GM12878 (cell line): ENCODE data around the gene AMHR2. TPM values are rescaled to one million over a fixed set of nuclear protein-coding genes. Genes with fewer than 3 reads are reported as not detected.
A peak's percentile ranks its signal among the peaks of the same experiment; 100 is the strongest.

Experiments
- CREM ChIP-seq: IDR thresholded peaks from 2 replicates; pipeline ENCODE4 v1.6.1; 2014; ENCODE audit warnings: antibody characterized with exemption, low read depth
- GABPA ChIP-seq: IDR thresholded peaks from 2 replicates; pipeline ENCODE4 v1.6.1; 2014; ENCODE audit warnings: antibody characterized with exemption, low read depth, mild to moderate bottlenecking, inconsistent platforms
- GATAD2B ChIP-seq: fragments of 450-650 bp; conservative IDR thresholded peaks from 2 replicates; pipeline ENCODE4 v1.6.1; 2017; ENCODE audit warnings: low read depth, mild to moderate bottlenecking, moderate library complexity
- HCFC1 ChIP-seq: fragments of 150-350 bp; IDR thresholded peaks from 2 replicates; pipeline ENCODE4 v1.6.1; 2014; ENCODE audit warnings: low read length
- IRF4 ChIP-seq: IDR thresholded peaks from 2 replicates; pipeline ENCODE4 v1.6.1; 2011; ENCODE audit warnings: low read depth, low read length
- JUND ChIP-seq: IDR thresholded peaks from 2 replicates; pipeline ENCODE4 v1.6.1; 2012; ENCODE audit warnings: low read depth, mild to moderate bottlenecking, low read length, improper control_type of control experiment, moderate library complexity
- KLF5 ChIP-seq: fragments of 450-650 bp; IDR thresholded peaks from 2 replicates; pipeline ENCODE4 v1.6.1; 2014; ENCODE audit warnings: mild to moderate bottlenecking; ENCODE audit not compliant: partially characterized antibody
- MEF2B ChIP-seq: fragments of 450-650 bp; IDR thresholded peaks from 2 replicates; pipeline ENCODE4 v1.6.1; 2018; ENCODE audit warnings: mild to moderate bottlenecking, moderate library complexity; ENCODE audit not compliant: partially characterized antibody, poor library complexity, severe bottlenecking
- MTA2 ChIP-seq: fragments of 450-650 bp; IDR thresholded peaks from 2 replicates; pipeline ENCODE4 v1.6.1; 2016; ENCODE audit warnings: low read depth, mild to moderate bottlenecking, moderate library complexity
- PAX5 ChIP-seq: IDR thresholded peaks from 2 replicates; pipeline ENCODE4 v1.6.1; 2011; ENCODE audit warnings: low read depth, low read length, borderline replicate concordance
- PML ChIP-seq: IDR thresholded peaks from 2 replicates; pipeline ENCODE4 v1.6.1; 2012; ENCODE audit warnings: low read length, inconsistent platforms
- SP1 ChIP-seq: IDR thresholded peaks from one replicate; pipeline ENCODE4 v1.6.1; 2011; ENCODE audit warnings: low read depth, low read length
- SPI1 ChIP-seq: IDR thresholded peaks from 2 replicates; pipeline ENCODE4 v1.6.1; 2011; ENCODE audit warnings: low read depth, mild to moderate bottlenecking, low read length, moderate library complexity, borderline replicate concordance; ENCODE audit not compliant: insufficient read depth
- TCF12 ChIP-seq: IDR thresholded peaks from 2 replicates; pipeline ENCODE4 v1.6.1; 2011; ENCODE audit warnings: low read depth, mild to moderate bottlenecking, low read length
- YBX1 ChIP-seq: fragments of 450-650 bp; IDR thresholded peaks from 2 replicates; pipeline ENCODE4 v1.6.1; 2016; ENCODE audit warnings: antibody characterized with exemption
- ZNF622 ChIP-seq: fragments of 450-650 bp; IDR thresholded peaks from 2 replicates; pipeline ENCODE4 v1.6.1; 2017; ENCODE audit warnings: mild to moderate bottlenecking, inconsistent platforms
- polyA plus RNA-seq, 11 experiments: library from polyadenylated mRNA; depleted of rRNA in 4 of 11; unstranded in 6 of 11; stranded (reverse) in 5 of 11; fragments of >200 nt; fragmentation: Nextera tagmentation in 4 of 11; fragmentation: Illumina TruSeq in 1 of 11; extraction: Ambion mirVana in 4 of 11; extraction: Trizol in 1 of 11; gene quantifications; 1 replicate in 1 of 11; 2 replicates in 10 of 11; pipeline versions ENCODE4 v1.2.1 to v1.2.3, GENCODE V29; 2011 to 2016; ENCODE audit warnings: inconsistent platforms in 2 of 11, missing spikeins in 2 of 11, low read depth in 1 of 11
- total RNA-seq, 4 experiments: library from RNA; depleted of rRNA in 3 of 4; stranded (reverse); fragments of >200 nt in 3 of 4; fragmentation: Illumina TruSeq in 1 of 4; extraction: Trizol in 1 of 4; gene quantifications; 2 replicates each; pipeline versions ENCODE4 v1.2.1 to v1.2.3, GENCODE V29; 2013 to 2021
- TF ChIP-seq, protein P1 (sequence below): fragments of 450-650 bp; IDR thresholded peaks from 2 replicates; pipeline ENCODE4 v1.6.1; 2016; ENCODE audit warnings: mild to moderate bottlenecking
- TF ChIP-seq, protein P2 (sequence below): fragments of 150-350 bp; IDR thresholded peaks from 2 replicates; pipeline ENCODE4 v1.6.1; 2014; ENCODE audit warnings: mild to moderate bottlenecking, low read depth, low read length
- TF ChIP-seq, protein P3 (sequence below): fragments of 450-650 bp; IDR thresholded peaks from 2 replicates; pipeline ENCODE4 v1.6.1; 2016; ENCODE audit warnings: mild to moderate bottlenecking, moderate library complexity, borderline replicate concordance
- TF ChIP-seq, protein P4 (sequence below): IDR thresholded peaks from 2 replicates; pipeline ENCODE4 v1.6.1; 2011; ENCODE audit warnings: low read depth, mild to moderate bottlenecking, low read length, moderate library complexity, borderline replicate concordance; ENCODE audit errors: extremely low read depth
- TF ChIP-seq, protein P5 (sequence below): IDR thresholded peaks from 2 replicates; pipeline ENCODE4 v1.6.1; 2011; ENCODE audit warnings: mild to moderate bottlenecking, low read depth, low read length, moderate library complexity; ENCODE audit not compliant: insufficient replicate concordance
- TF ChIP-seq, protein P6 (sequence below): IDR thresholded peaks from 2 replicates; pipeline ENCODE4 v1.6.1; 2012; ENCODE audit warnings: low read depth, low read length, improper control_type of control experiment

AMHR2 gene
- total and polyA plus RNA-seq, 10 of the 15 experiments (the other 5 are each of a cell fraction or from before 2014, with no cell fraction given): 0.06 TPM; not detected in 9

DNA sequence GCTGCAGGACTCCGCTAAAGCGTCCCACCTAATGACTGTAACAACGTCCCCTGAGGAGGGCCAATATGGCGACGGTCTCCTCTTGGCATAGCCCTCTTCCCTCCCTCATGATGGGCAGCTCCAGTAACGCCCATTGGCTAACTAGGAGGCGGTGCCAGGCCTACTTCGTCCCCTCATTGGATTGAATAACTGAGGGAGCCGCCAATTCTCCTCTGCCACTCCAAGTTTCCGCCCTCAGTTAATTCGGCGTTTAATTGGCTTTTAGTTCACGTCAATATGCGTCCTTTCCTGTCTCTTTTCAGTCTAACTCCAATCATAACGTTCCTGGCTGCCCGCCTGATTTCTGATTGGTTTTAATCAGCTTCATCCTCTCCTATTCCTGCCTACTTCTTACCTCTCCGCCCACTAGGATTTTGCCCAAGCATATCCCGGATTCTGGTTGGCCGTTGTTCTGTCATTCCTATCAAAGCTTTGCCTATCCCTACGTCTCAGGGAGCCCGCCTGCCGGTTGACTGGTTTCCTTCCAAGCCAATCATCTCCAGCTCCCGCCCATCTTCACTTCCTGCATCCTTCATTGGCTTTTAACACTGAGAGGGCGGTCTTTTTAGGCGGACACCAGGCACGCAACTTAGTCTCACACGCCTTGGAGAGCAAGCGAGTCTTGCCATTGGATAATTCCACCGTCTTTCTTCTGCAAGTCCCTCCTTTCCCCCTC lies 44.1 kb upstream of the AMHR2 start (continued):
- TF ChIP-seq GABPA: peak; percentile 86
- TF ChIP-seq, protein P1, sequence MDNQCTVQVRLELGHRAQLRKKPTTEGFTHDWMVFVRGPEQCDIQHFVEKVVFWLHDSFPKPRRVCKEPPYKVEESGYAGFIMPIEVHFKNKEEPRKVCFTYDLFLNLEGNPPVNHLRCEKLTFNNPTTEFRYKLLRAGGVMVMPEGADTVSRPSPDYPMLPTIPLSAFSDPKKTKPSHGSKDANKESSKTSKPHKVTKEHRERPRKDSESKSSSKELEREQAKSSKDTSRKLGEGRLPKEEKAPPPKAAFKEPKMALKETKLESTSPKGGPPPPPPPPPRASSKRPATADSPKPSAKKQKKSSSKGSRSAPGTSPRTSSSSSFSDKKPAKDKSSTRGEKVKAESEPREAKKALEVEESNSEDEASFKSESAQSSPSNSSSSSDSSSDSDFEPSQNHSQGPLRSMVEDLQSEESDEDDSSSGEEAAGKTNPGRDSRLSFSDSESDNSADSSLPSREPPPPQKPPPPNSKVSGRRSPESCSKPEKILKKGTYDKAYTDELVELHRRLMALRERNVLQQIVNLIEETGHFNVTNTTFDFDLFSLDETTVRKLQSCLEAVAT: no peak
- peak; percentile 28 for TF ChIP-seq HCFC1
- peak; percentile 73; the same call in 1 of the 2 replicates for TF ChIP-seq TCF12
- TF ChIP-seq MTA2: no peak
- no peak for TF ChIP-seq JUND
- TF ChIP-seq SP1: peak; percentile 97
- TF ChIP-seq PAX5: 0 out of 2 replicates have a peak, but pooled peaks have one; percentile 4
- TF ChIP-seq, protein P2, sequence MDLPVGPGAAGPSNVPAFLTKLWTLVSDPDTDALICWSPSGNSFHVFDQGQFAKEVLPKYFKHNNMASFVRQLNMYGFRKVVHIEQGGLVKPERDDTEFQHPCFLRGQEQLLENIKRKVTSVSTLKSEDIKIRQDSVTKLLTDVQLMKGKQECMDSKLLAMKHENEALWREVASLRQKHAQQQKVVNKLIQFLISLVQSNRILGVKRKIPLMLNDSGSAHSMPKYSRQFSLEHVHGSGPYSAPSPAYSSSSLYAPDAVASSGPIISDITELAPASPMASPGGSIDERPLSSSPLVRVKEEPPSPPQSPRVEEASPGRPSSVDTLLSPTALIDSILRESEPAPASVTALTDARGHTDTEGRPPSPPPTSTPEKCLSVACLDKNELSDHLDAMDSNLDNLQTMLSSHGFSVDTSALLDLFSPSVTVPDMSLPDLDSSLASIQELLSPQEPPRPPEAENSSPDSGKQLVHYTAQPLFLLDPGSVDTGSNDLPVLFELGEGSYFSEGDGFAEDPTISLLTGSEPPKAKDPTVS: no peak
- TF ChIP-seq YBX1: no peak
- TF ChIP-seq, protein P3, sequence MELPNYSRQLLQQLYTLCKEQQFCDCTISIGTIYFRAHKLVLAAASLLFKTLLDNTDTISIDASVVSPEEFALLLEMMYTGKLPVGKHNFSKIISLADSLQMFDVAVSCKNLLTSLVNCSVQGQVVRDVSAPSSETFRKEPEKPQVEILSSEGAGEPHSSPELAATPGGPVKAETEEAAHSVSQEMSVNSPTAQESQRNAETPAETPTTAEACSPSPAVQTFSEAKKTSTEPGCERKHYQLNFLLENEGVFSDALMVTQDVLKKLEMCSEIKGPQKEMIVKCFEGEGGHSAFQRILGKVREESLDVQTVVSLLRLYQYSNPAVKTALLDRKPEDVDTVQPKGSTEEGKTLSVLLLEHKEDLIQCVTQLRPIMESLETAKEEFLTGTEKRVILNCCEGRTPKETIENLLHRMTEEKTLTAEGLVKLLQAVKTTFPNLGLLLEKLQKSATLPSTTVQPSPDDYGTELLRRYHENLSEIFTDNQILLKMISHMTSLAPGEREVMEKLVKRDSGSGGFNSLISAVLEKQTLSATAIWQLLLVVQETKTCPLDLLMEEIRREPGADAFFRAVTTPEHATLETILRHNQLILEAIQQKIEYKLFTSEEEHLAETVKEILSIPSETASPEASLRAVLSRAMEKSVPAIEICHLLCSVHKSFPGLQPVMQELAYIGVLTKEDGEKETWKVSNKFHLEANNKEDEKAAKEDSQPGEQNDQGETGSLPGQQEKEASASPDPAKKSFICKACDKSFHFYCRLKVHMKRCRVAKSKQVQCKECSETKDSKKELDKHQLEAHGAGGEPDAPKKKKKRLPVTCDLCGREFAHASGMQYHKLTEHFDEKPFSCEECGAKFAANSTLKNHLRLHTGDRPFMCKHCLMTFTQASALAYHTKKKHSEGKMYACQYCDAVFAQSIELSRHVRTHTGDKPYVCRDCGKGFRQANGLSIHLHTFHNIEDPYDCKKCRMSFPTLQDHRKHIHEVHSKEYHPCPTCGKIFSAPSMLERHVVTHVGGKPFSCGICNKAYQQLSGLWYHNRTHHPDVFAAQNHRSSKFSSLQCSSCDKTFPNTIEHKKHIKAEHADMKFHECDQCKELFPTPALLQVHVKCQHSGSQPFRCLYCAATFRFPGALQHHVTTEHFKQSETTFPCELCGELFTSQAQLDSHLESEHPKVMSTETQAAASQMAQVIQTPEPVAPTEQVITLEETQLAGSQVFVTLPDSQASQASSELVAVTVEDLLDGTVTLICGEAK: peak; percentile 91; the same call in 1 of the 2 replicates
- TF ChIP-seq, protein P4, sequence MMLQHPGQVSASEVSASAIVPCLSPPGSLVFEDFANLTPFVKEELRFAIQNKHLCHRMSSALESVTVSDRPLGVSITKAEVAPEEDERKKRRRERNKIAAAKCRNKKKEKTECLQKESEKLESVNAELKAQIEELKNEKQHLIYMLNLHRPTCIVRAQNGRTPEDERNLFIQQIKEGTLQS: no peak
- peak; percentile 10; the same call in 1 of the 2 replicates for TF ChIP-seq SPI1
- TF ChIP-seq, protein P5, sequence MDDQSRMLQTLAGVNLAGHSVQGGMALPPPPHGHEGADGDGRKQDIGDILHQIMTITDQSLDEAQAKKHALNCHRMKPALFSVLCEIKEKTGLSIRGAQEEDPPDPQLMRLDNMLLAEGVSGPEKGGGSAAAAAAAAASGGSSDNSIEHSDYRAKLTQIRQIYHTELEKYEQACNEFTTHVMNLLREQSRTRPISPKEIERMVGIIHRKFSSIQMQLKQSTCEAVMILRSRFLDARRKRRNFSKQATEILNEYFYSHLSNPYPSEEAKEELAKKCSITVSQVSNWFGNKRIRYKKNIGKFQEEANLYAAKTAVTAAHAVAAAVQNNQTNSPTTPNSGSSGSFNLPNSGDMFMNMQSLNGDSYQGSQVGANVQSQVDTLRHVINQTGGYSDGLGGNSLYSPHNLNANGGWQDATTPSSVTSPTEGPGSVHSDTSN: peak; percentile 95
- TF ChIP-seq, protein P6, sequence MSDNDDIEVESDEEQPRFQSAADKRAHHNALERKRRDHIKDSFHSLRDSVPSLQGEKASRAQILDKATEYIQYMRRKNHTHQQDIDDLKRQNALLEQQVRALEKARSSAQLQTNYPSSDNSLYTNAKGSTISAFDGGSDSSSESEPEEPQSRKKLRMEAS: 0 out of 2 replicates have a peak, but pooled peaks have one; percentile 10
- TF ChIP-seq GATAD2B: no peak
- no peak for TF ChIP-seq PML
- TF ChIP-seq CREM: peak; percentile 88
- peak; percentile 98 for TF ChIP-seq KLF5
- 0 out of 2 replicates have a peak, but pooled peaks have one; percentile 4 for TF ChIP-seq IRF4
- no peak for TF ChIP-seq ZNF622
- no peak for TF ChIP-seq MEF2B
